ENCODE measurements around the gene AUTS2. TPM values are rescaled to one million over a fixed set of nuclear protein-coding genes. Genes with fewer than 3 reads are reported as not detected.

AUTS2 gene
- total RNA-seq, 6 donors from 2014 or later = 38.9 to 151 (median 55.8) TPM

GRCh38 chr7:70047384-70047783 lies 449.1 kb downstream of the AUTS2 start:
- Histone ChIP-seq H3K27ac (no peak overlapping the region), H3K4me3 (no peak overlapping the region), H3K9me3 (no peaks in the 10 kb centered on the region), H3K27me3 (no peaks in the 10 kb centered on the region), H3K36me3 (no peaks in the 10 kb centered on the region), H3K4me1 (peaks cover 0 to 5% (median 2%) of the 10 kb centered on the region in 4 donors)
- ATAC-seq (ENCODE audit: low FRiP score in 2 of 2) (no peak), DNase-seq (no peak)
- no peak for TF ChIP-seq CTCF (IDR thresholded peaks at IDR 0.05)
- no peak for TF ChIP-seq POLR2A (IDR thresholded peaks at IDR 0.05)
- no peak for TF ChIP-seq EP300 (IDR thresholded peaks at IDR 0.05)
- no peak for TF ChIP-seq POLR2AphosphoS5 (IDR thresholded peaks at IDR 0.05)
- WGBS, 2 donors = 93 to 96% methylated on average over 1 of the region's 1 CpG

DNA sequence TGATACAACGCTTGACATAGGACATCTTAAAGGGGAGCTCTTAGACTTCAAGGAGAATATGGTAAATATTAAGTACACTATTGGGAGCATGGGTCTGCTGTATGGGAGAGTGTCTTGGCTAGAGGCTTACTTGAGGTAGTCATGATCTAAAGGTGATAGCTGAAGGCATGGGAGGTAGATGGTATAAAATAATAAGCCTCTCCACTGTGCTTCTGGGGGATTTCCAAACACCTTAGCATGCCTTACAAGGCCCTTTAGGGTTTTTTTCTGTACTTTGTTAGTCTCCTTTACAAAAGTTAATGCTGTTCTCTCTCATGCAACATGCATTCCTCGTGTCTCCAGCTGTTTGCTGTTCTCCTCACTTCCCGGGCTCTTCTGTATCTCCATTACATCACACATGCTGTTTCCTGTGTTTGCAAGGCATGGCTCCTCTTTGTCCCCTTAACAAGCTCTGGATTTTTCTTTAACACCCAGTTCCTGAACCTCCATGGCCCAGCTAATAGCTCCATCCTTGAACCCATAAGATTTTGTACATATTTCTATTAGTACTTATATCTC lies 449.7 kb downstream of the AUTS2 start:
- Histone ChIP-seq H3K4me1 (peaks cover 0 to 4% (median 0%) of the 10 kb centered on the region in 4 donors), H3K4me3 (no peak overlapping the region), H3K27me3 (no peaks in the 10 kb centered on the region), H3K9me3 (no peaks in the 10 kb centered on the region), H3K36me3 (no peaks in the 10 kb centered on the region), H3K27ac (no peak overlapping the region)
- TF ChIP-seq EP300 (IDR thresholded peaks at IDR 0.05) (no peak), CTCF (IDR thresholded peaks at IDR 0.05) (no peak), POLR2AphosphoS5 (IDR thresholded peaks at IDR 0.05) (no peak), POLR2A (IDR thresholded peaks at IDR 0.05) (no peak)
- no peak for ATAC-seq (ENCODE audit: low FRiP score in 2 of 2)
- 44 to 51% methylated on average over 3 of the region's 3 CpGs for WGBS, 2 donors
- no peak for DNase-seq

GRCh38 chr7:70051726-70052125 lies 453.5 kb downstream of the AUTS2 start:
- H3K9me3 ChIP-seq = no peaks in the 10 kb centered on the region
- no peak overlapping the region for H3K4me3 ChIP-seq
- WGBS, 2 donors = 92 to 97% methylated on average over 1 of the region's 1 CpG
- DNase-seq = no peak
- ATAC-seq (ENCODE audit: low FRiP score in 2 of 2) = no peak
- no peak overlapping the region for H3K27ac ChIP-seq
- H3K36me3 ChIP-seq = no peaks in the 10 kb centered on the region
- TF ChIP-seq EP300 (IDR thresholded peaks at IDR 0.05) (no peak), POLR2A (IDR thresholded peaks at IDR 0.05) (no peak), CTCF (IDR thresholded peaks at IDR 0.05) (no peak), POLR2AphosphoS5 (IDR thresholded peaks at IDR 0.05) (no peak)
- H3K27me3 ChIP-seq = no peaks in the 10 kb centered on the region
- peaks cover 0 to 4% (median 2%) of the 10 kb centered on the region in 4 donors for H3K4me1 ChIP-seq

DNA sequence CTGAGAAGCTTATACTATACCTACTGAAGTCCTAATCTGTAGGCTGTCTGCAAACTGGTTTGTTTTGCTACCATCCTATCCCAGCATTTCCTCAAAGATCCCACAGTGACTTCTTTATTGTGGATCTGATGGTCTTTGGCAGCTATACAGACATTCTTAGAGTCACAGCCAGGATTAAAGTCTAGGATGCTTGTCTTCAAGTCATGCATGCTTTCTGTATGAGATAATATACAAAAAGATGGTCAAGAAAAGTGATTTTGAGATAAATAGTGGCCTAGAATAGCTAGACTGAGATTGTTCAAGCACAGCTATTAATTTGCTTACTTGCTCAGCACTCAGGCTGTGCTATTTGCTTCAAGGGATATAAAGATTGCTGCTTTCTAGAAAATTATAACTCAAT lies 454.4 kb downstream of the AUTS2 start:
- Histone ChIP-seq H3K36me3 (no peaks in the 10 kb centered on the region), H3K27me3 (no peaks in the 10 kb centered on the region), H3K27ac (no peak overlapping the region), H3K4me1 (peaks cover 0 to 4% (median 1%) of the 10 kb centered on the region in 4 donors), H3K9me3 (no peaks in the 10 kb centered on the region), H3K4me3 (no peak overlapping the region)
- ATAC-seq (ENCODE audit: low FRiP score in 2 of 2) (peak in 1 of 2 donors; percentile 63), DNase-seq (no peak)
- no peak for TF ChIP-seq POLR2A (IDR thresholded peaks at IDR 0.05)
- TF ChIP-seq EP300 (IDR thresholded peaks at IDR 0.05) = no peak
- no peak for TF ChIP-seq POLR2AphosphoS5 (IDR thresholded peaks at IDR 0.05)
- no peak for TF ChIP-seq CTCF (IDR thresholded peaks at IDR 0.05)

DNA sequence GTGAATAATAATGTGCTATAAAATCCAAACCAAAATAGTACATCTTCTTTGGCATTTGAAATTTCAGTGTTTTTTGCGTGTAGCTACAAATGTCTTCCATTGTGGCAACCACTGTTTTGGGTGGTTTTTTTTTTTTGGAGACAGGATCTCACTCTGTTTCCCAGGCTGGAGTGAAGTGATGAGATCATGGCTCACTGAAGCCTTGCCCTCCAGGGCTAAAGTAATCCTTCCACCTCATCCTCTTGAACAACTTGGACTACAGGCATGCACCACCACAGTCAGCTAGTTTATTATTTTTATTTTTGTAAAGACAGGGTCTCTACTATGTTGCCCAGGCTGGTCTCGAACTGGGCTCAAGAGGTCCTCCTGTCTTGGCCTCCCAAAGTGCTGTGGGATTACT lies 455.1 kb downstream of the AUTS2 start:
- no peak overlapping the region for H3K27ac ChIP-seq
- TF ChIP-seq POLR2AphosphoS5 (IDR thresholded peaks at IDR 0.05) (no peak), POLR2A (IDR thresholded peaks at IDR 0.05) (no peak), CTCF (IDR thresholded peaks at IDR 0.05) (no peak), EP300 (IDR thresholded peaks at IDR 0.05) (no peak)
- H3K27me3 ChIP-seq = no peaks in the 10 kb centered on the region
- ATAC-seq (ENCODE audit: low FRiP score in 2 of 2) (no peak), DNase-seq (no peak)
- H3K9me3 ChIP-seq = no peaks in the 10 kb centered on the region
- no peaks in the 10 kb centered on the region for H3K36me3 ChIP-seq
- no peak overlapping the region for H3K4me3 ChIP-seq
- H3K4me1 ChIP-seq = peaks cover 0 to 4% (median 0%) of the 10 kb centered on the region in 4 donors
- WGBS, 2 donors = 90 to 98% methylated on average over 2 of the region's 2 CpGs
